Measurements from ENCODE around the gene ZYG11A. TPM values are rescaled to one million over a fixed set of nuclear protein-coding genes. Genes with fewer than 3 reads are reported as not detected.

Gene ZYG11A
- total RNA-seq, 1 donor from 2014 or later, result 0.09 TPM

GRCh38 chr1:52943876-52944416, 101.4 kb downstream of the ZYG11A start:
- no peak for ATAC-seq
- DNase-seq (ENCODE audit: low spot score), result no peak

GRCh38 chr1:52944566-52944965, 102.0 kb downstream of the ZYG11A start:
- DNase-seq (ENCODE audit: low spot score) (no peak), ATAC-seq (no peak)
- intact Hi-C loops (cut with DNase I), result no loop called here

More at GRCh38 chr1:52943876-52944416, 101.4 kb downstream of the ZYG11A start:
- intact Hi-C loops (cut with DNase I), result no loop called here

Small RNA genes within 50 kb of the gene (microRNA-seq; reads per million reads assigned to microRNA genes)
- gene MIR1273F, result not detected
- not detected for gene MIR1273G
- gene MIR5095, result not detected

Other genes starting within 250 kb of the ZYG11A start
- gene GPX7, start 240.4 kb upstream of the ZYG11A start, total RNA-seq, result 12.2 TPM
- 1.3 TPM for gene SHISAL2A, start 209.6 kb upstream of the ZYG11A start, total RNA-seq
- 11.3 TPM for gene COA7, start 144.4 kb upstream of the ZYG11A start, total RNA-seq
- 36.4 TPM for gene ZYG11B, start 116.3 kb upstream of the ZYG11A start, total RNA-seq
- gene ECHDC2, start 79.0 kb downstream of the ZYG11A start, total RNA-seq, result 233 TPM
- gene SCP2, start 84.5 kb downstream of the ZYG11A start, total RNA-seq, result 109 TPM
- 222 TPM for gene PODN, start 219.5 kb downstream of the ZYG11A start, total RNA-seq